Parathyroid adenoma (tissue), 2 donors: ENCODE measurements around the gene GALNT18.

ENCODE experiments used
- H2AFZ ChIP-seq: fragments of 300-600 bp; sonication (generic); one replicate; pipeline ENCODE4 v1.7.0; 2017; ENCODE audit warnings: antibody characterized with exemption, mild to moderate bottlenecking
- H3K27ac ChIP-seq: fragments of 300-600 bp; sonication (generic); one replicate; pipeline ENCODE4 v1.7.0; 2017
- H3K27me3 ChIP-seq: fragments of 300-600 bp; sonication (generic); one replicate; pipeline ENCODE4 v1.7.0; 2017; ENCODE audit warnings: low read length; ENCODE audit not compliant: control insufficient read depth, insufficient read depth
- H3K36me3 ChIP-seq: fragments of 300-600 bp; sonication (generic); one replicate; pipeline ENCODE4 v1.7.0; 2017; ENCODE audit warnings: low read length; ENCODE audit not compliant: control insufficient read depth, insufficient read depth
- H3K4me1 ChIP-seq: fragments of 300-600 bp; sonication (generic); one replicate; pipeline ENCODE4 v1.7.0; 2017; ENCODE audit warnings: control low read depth
- H3K4me2 ChIP-seq: fragments of 300-600 bp; sonication (generic); one replicate; pipeline ENCODE4 v1.7.0; 2017; ENCODE audit warnings: low read length
- H3K4me3 ChIP-seq: fragments of 300-600 bp; sonication (generic); one replicate; pipeline ENCODE4 v1.7.0; 2017; ENCODE audit warnings: low read depth, low read length
- H3K79me2 ChIP-seq: fragments of 300-600 bp; sonication (generic); one replicate; pipeline ENCODE4 v1.7.0; 2017; ENCODE audit warnings: control low read depth
- H3K9ac ChIP-seq: fragments of 300-600 bp; sonication (generic); one replicate; pipeline ENCODE4 v1.7.0; 2017; ENCODE audit warnings: mild to moderate bottlenecking
- H3K9me3 ChIP-seq: fragments of 300-600 bp; sonication (generic); one replicate; pipeline ENCODE4 v1.7.0; 2017; ENCODE audit warnings: low read length; ENCODE audit not compliant: control insufficient read depth
- CTCF ChIP-seq: fragments of 300-600 bp; sonication (generic); IDR thresholded peaks from one replicate; pipeline ENCODE4 v1.7.0; 2017; ENCODE audit warnings: antibody characterized with exemption, mild to moderate bottlenecking
- donor health status: primary hyperparathyroidism.

GALNT18 gene

GRCh38 chr11:11525283-11525682 is 96.5 kb downstream of the GALNT18 start:
- no peaks in the 10 kb centered on the region for H3K36me3 ChIP-seq
- TF ChIP-seq CTCF = no peak
- no peak overlapping the region for H3K27ac ChIP-seq
- no peak overlapping the region for H3K4me2 ChIP-seq
- no peaks in the 10 kb centered on the region for H3K27me3 ChIP-seq
- no peak overlapping the region for H3K9ac ChIP-seq
- no peaks in the 10 kb centered on the region for H3K9me3 ChIP-seq
- H3K79me2 ChIP-seq = no peaks in the 10 kb centered on the region
- H3K4me1 ChIP-seq = no peaks in the 10 kb centered on the region
- H2AFZ ChIP-seq = no peak overlapping the region
- no peak overlapping the region for H3K4me3 ChIP-seq

- Histone ChIP-seq H3K36me3 (no peaks in the 10 kb centered on the region), H3K4me2 (no peak overlapping the region), H3K27ac (no peak overlapping the region), H2AFZ (no peak overlapping the region), H3K4me3 (no peak overlapping the region), H3K9ac (no peak overlapping the region), H3K79me2 (no peaks in the 10 kb centered on the region), H3K4me1 (no peaks in the 10 kb centered on the region), H3K9me3 (no peaks in the 10 kb centered on the region), H3K27me3 (no peaks in the 10 kb centered on the region)
- TF ChIP-seq CTCF = no peak
These were observed 97.3 kb downstream of the GALNT18 start for GRCh38 chr11:11524436-11525061.

- Histone ChIP-seq H3K9me3 (no peaks in the 10 kb centered on the region), H3K4me2 (no peak overlapping the region), H2AFZ (no peak overlapping the region), H3K36me3 (no peaks in the 10 kb centered on the region), H3K4me3 (no peak overlapping the region), H3K9ac (no peak overlapping the region), H3K27me3 (no peaks in the 10 kb centered on the region), H3K79me2 (no peaks in the 10 kb centered on the region), H3K4me1 (peaks cover 6% of the 10 kb centered on the region), H3K27ac (no peak overlapping the region)
- no peak for TF ChIP-seq CTCF
These were observed 99.2 kb downstream of the GALNT18 start for GRCh38 chr11:11522591-11522990.

- H3K9ac ChIP-seq = no peak overlapping the region
- peaks cover 14% of the 10 kb centered on the region for H3K4me1 ChIP-seq
- no peaks in the 10 kb centered on the region for H3K36me3 ChIP-seq
- H2AFZ ChIP-seq = no peak overlapping the region
- TF ChIP-seq CTCF = no peak
- H3K79me2 ChIP-seq = no peaks in the 10 kb centered on the region
- H3K27me3 ChIP-seq = no peaks in the 10 kb centered on the region
- no peak overlapping the region for H3K4me2 ChIP-seq
- no peak overlapping the region for H3K27ac ChIP-seq
- H3K4me3 ChIP-seq = no peak overlapping the region
- H3K9me3 ChIP-seq = no peaks in the 10 kb centered on the region
These were observed 100.4 kb downstream of the GALNT18 start for GRCh38 chr11:11521306-11522002.
